Ammon's horn (tissue), 1 donor: ENCODE data around the gene TBC1D9B.
A peak's percentile ranks its signal among the peaks of the same experiment; 100 is the strongest.

Experiments used
- DNase-seq: peaks from one replicate; pipeline ENCODE4 v3.0.0-alpha.2; 2016; ENCODE audit warnings: low spot score

The TBC1D9B gene

GRCh38 chr5:179869641-179870402, 37.9 kb downstream of the TBC1D9B start:
- DNase-seq, result no peak

- DNase-seq, result no peak
These were observed 38.6 kb downstream of the TBC1D9B start for GRCh38 chr5:179869101-179869500.

- DNase-seq, result no peak
These were observed 39.2 kb downstream of the TBC1D9B start for GRCh38 chr5:179868541-179868940.

GRCh38 chr5:179867476-179867875, 40.2 kb downstream of the TBC1D9B start:
- DNase-seq, result no peak

- DNase-seq, result no peak
These were observed 40.6 kb downstream of the TBC1D9B start for GRCh38 chr5:179867079-179867465.

- no peak for DNase-seq
These were observed 41.2 kb downstream of the TBC1D9B start for GRCh38 chr5:179866241-179867078.

GRCh38 chr5:179865491-179866240, 42.0 kb downstream of the TBC1D9B start:
- DNase-seq, result peak; percentile 52

GRCh38 chr5:179864686-179865085, 43.0 kb downstream of the TBC1D9B start:
- DNase-seq, result no peak

GRCh38 chr5:179863449-179864085, 44.1 kb downstream of the TBC1D9B start:
- DNase-seq, result no peak

- no peak for DNase-seq
These were observed 44.8 kb downstream of the TBC1D9B start for GRCh38 chr5:179862891-179863290.

- DNase-seq, result no peak
These were observed 45.4 kb downstream of the TBC1D9B start for GRCh38 chr5:179862296-179862695.

- DNase-seq, result no peak
These were observed 47.4 kb downstream of the TBC1D9B start for GRCh38 chr5:179860301-179860700.

- peak; percentile 99 for DNase-seq
These were observed 48.9 kb downstream of the TBC1D9B start, which contains the start of gene MRNIP for GRCh38 chr5:179858586-179859427. Gene MRNIP, minus strand, starts transcription at chr5:179858817. Its CDS starts 21 bp downstream, at chr5:179858796.

GRCh38 chr5:179858241-179858585, 49.5 kb downstream of the TBC1D9B start:
- peak; percentile 60 for DNase-seq

- no peak for DNase-seq
These were observed 53.3 kb downstream of the TBC1D9B start for GRCh38 chr5:179854356-179854755.

- DNase-seq, result no peak
These were observed 54.6 kb downstream of the TBC1D9B start for GRCh38 chr5:179852993-179853547.

- DNase-seq, result no peak
These were observed 66.1 kb downstream of the TBC1D9B start for GRCh38 chr5:179841621-179842020.

GRCh38 chr5:179840766-179841165, 66.9 kb downstream of the TBC1D9B start:
- DNase-seq, result no peak

GRCh38 chr5:179840321-179840720, 67.4 kb downstream of the TBC1D9B start:
- no peak for DNase-seq

- DNase-seq, result no peak
These were observed 68.1 kb downstream of the TBC1D9B start for GRCh38 chr5:179839328-179840256.
